Measurements from ENCODE around the gene IKZF2. TPM values are rescaled to one million over a fixed set of nuclear protein-coding genes. Genes with fewer than 3 reads are reported as not detected.
A peak's percentile ranks its signal among the peaks of the same experiment; 100 is the strongest.

IKZF2 gene
- total RNA-seq, 1 experiment from 2014 or later = 8.8 TPM

GRCh38 chr2:213002383-213002782 lies 149.0 kb downstream of the IKZF2 start:
- no peaks in the 10 kb centered on the region for H3K27me3 Mint-ChIP-seq (ENCODE audit: insufficient read depth, unreplicated experiment)
- intact Hi-C loops (cut with micrococcal nuclease) = no loop called here
- ChIA-PET CTCF (no interaction called here), POLR2A (interaction anchor here (0.7 to 1.2 kb wide), 2 partner anchors 16 to 28 kb away, joined by 3 read pairs; no protein-coding TSS in a partner anchor)
- H3K27ac Mint-ChIP-seq (ENCODE audit: low read depth, unreplicated experiment) = no peak overlapping the region
- no peak overlapping the region for H3K4me3 Mint-ChIP-seq (ENCODE audit: unreplicated experiment)
- no peak for TF ChIP-seq CTCF (IDR thresholded peaks at IDR 0.05; ENCODE audit: unreplicated experiment)
- no peaks in the 10 kb centered on the region for H3K36me3 Mint-ChIP-seq (ENCODE audit: insufficient read depth, unreplicated experiment)
- H3K4me1 Mint-ChIP-seq (ENCODE audit: insufficient read depth, unreplicated experiment) = peaks cover 12% of the 10 kb centered on the region
- BruUV-seq (replicated peaks) = no TSS peak
- H3K9me3 Mint-ChIP-seq (ENCODE audit: unreplicated experiment) = no peaks in the 10 kb centered on the region
- no peak for DNase-seq (ENCODE audit: unreplicated experiment)

- Mint-ChIP-seq H3K4me1 (ENCODE audit: insufficient read depth, unreplicated experiment) (peaks cover 13% of the 10 kb centered on the region), H3K27ac (ENCODE audit: low read depth, unreplicated experiment) (peak overlapping the region; percentile 49), H3K36me3 (ENCODE audit: insufficient read depth, unreplicated experiment) (no peaks in the 10 kb centered on the region), H3K27me3 (ENCODE audit: insufficient read depth, unreplicated experiment) (no peaks in the 10 kb centered on the region), H3K9me3 (ENCODE audit: unreplicated experiment) (no peaks in the 10 kb centered on the region), H3K4me3 (ENCODE audit: unreplicated experiment) (no peak overlapping the region)
- TF ChIP-seq CTCF (IDR thresholded peaks at IDR 0.05; ENCODE audit: unreplicated experiment) = no peak
- no TSS peak for BruUV-seq (replicated peaks)
- intact Hi-C loops (cut with micrococcal nuclease) = no loop called here
- DNase-seq (ENCODE audit: unreplicated experiment) = peak; percentile 5
- CTCF ChIA-PET = interaction anchor here (1.0 kb wide), 1 partner anchor 147 kb away, joined by 4 read pairs; no protein-coding TSS in a partner anchor
- POLR2A ChIA-PET = interaction anchor here (0.7 to 1.2 kb wide), 2 partner anchors 27 to 189 kb away, joined by 3 read pairs; no protein-coding TSS in a partner anchor
These were observed 150.0 kb downstream of the IKZF2 start for GRCh38 chr2:213001297-213001910.

- no peak overlapping the region for H3K27ac Mint-ChIP-seq (ENCODE audit: low read depth, unreplicated experiment)
- H3K4me3 Mint-ChIP-seq (ENCODE audit: unreplicated experiment) = no peak overlapping the region
- ChIA-PET CTCF (no interaction called here), POLR2A (interaction anchor here (0.5 kb wide), 1 partner anchor 1776 kb away, joined by 3 read pairs; no protein-coding TSS in a partner anchor)
- H3K4me1 Mint-ChIP-seq (ENCODE audit: insufficient read depth, unreplicated experiment) = peaks cover 23% of the 10 kb centered on the region
- H3K9me3 Mint-ChIP-seq (ENCODE audit: unreplicated experiment) = no peaks in the 10 kb centered on the region
- H3K36me3 Mint-ChIP-seq (ENCODE audit: insufficient read depth, unreplicated experiment) = no peaks in the 10 kb centered on the region
- H3K27me3 Mint-ChIP-seq (ENCODE audit: insufficient read depth, unreplicated experiment) = no peaks in the 10 kb centered on the region
- intact Hi-C loops (cut with micrococcal nuclease) = loop anchor here (2.0 kb wide), 1 partner anchor 150 kb away; no protein-coding TSS in a partner anchor
- TF ChIP-seq CTCF (IDR thresholded peaks at IDR 0.05; ENCODE audit: unreplicated experiment) = no peak
- BruUV-seq (replicated peaks) = no TSS peak
- DNase-seq (ENCODE audit: unreplicated experiment) = peak; percentile 55
These were observed 152.6 kb downstream of the IKZF2 start for GRCh38 chr2:212998626-212999359.

- no TSS peak for BruUV-seq (replicated peaks)
- no peak overlapping the region for H3K27ac Mint-ChIP-seq (ENCODE audit: low read depth, unreplicated experiment)
- ChIA-PET CTCF (no interaction called here), POLR2A (interaction anchor here (0.8 kb wide), 1 partner anchor 30 kb away, joined by 5 read pairs; no protein-coding TSS in a partner anchor)
- no peaks in the 10 kb centered on the region for H3K27me3 Mint-ChIP-seq (ENCODE audit: insufficient read depth, unreplicated experiment)
- H3K36me3 Mint-ChIP-seq (ENCODE audit: insufficient read depth, unreplicated experiment) = no peaks in the 10 kb centered on the region
- DNase-seq (ENCODE audit: unreplicated experiment) = no peak
- intact Hi-C loops (cut with micrococcal nuclease) = loop anchor here (2.0 kb wide), 1 partner anchor 151 kb away; no protein-coding TSS in a partner anchor
- H3K4me3 Mint-ChIP-seq (ENCODE audit: unreplicated experiment) = no peak overlapping the region
- H3K4me1 Mint-ChIP-seq (ENCODE audit: insufficient read depth, unreplicated experiment) = peaks cover 23% of the 10 kb centered on the region
- TF ChIP-seq CTCF (IDR thresholded peaks at IDR 0.05; ENCODE audit: unreplicated experiment) = no peak
- no peaks in the 10 kb centered on the region for H3K9me3 Mint-ChIP-seq (ENCODE audit: unreplicated experiment)
These were observed 153.8 kb downstream of the IKZF2 start for GRCh38 chr2:212997526-212998020.
